Measurements from ENCODE around the gene ARHGAP25. TPM values are rescaled to one million over a fixed set of nuclear protein-coding genes. Genes with fewer than 3 reads are reported as not detected.

ARHGAP25 gene
- total and polyA plus RNA-seq, 12 donors: 2.6 to 17.3 (median 5.2) TPM

DNA sequence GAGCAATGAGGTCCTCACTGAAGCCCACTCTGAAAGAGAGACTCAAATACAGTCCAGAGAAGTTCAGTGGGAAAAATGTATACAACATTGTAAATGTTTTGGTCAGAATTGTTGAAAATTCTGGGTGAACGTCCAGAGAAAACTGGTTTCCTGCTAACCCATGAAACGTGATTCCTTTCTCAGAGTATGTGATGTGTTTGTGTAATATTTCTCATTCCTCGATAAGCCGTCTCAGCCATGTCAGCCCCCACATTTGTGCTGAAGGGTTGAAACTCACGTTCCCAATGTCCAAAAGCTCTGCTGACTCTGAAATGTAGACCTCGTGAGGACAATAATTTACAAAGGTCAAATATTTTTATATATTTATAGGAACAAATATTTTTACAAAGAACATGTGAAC is 84.9 kb downstream of the ARHGAP25 start:
- ATAC-seq: no peak

DNA sequence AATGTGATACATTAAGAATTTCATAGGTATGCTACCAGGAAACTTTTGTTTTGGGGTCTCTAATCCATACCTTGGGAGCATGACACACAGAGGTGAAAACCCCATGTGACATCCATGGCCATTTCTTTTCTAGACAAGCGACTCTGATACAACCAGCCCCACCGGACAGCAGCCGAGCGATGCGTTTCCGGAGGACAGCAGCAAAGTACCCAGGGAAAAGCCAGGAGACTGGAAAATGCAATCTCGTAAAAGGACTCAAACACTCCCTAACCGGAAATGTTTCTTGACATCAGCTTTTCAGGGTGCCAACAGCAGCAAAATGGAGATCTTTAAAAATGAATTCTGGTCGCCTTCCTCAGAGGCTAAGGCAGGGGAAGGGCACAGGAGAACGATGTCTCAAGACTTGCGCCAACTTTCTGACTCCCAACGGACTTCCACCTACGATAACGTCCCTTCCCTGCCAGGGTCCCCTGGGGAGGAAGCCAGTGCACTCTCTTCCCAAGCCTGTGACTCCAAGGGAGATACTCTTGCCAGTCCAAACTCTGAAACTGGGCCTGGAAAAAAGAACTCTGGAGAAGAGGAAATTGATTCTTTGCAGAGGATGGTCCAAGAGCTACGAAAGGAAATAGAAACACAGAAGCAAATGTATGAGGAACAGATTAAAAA is 87.7 kb downstream of the ARHGAP25 start:
- intact Hi-C loops (cut with DNase I): loop anchor here in 1 of 10 donors (10.0 kb wide), 1 partner anchor 68 kb away; no protein-coding TSS in a partner anchor
- H3K27me3 ChIP-seq: no peaks in the 10 kb centered on the region
- H3K4me1 ChIP-seq: peaks cover 0 to 30% (median 9%) of the 10 kb centered on the region in 9 donors
- no peaks in the 10 kb centered on the region for H3K9me3 ChIP-seq
- peak overlapping the region in 7 of 10 donors; percentile 3 to 61 (median 28) for H3K27ac ChIP-seq
- ATAC-seq: peak in 5 of 8 donors; percentile 30 to 51 (median 42)
- 67 to 81% methylated on average over 15 of the region's 15 CpGs for WGBS, 2 donors
- TF ChIP-seq, protein P1, sequence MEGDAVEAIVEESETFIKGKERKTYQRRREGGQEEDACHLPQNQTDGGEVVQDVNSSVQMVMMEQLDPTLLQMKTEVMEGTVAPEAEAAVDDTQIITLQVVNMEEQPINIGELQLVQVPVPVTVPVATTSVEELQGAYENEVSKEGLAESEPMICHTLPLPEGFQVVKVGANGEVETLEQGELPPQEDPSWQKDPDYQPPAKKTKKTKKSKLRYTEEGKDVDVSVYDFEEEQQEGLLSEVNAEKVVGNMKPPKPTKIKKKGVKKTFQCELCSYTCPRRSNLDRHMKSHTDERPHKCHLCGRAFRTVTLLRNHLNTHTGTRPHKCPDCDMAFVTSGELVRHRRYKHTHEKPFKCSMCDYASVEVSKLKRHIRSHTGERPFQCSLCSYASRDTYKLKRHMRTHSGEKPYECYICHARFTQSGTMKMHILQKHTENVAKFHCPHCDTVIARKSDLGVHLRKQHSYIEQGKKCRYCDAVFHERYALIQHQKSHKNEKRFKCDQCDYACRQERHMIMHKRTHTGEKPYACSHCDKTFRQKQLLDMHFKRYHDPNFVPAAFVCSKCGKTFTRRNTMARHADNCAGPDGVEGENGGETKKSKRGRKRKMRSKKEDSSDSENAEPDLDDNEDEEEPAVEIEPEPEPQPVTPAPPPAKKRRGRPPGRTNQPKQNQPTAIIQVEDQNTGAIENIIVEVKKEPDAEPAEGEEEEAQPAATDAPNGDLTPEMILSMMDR (IDR thresholded peaks at IDR 0.05): no peak
- H3K4me3 ChIP-seq: no peak overlapping the region
- peaks cover 0 to 99% (median 10%) of the 10 kb centered on the region in 9 donors for H3K36me3 ChIP-seq
- DNase-seq: no peak

More for the DNA sequence above, 84.9 kb downstream of the ARHGAP25 start:
- intact Hi-C loops (cut with DNase I): no loop called here
- Histone ChIP-seq H3K27ac (no peak overlapping the region), H3K4me1 (peaks cover 0 to 21% (median 9%) of the 10 kb centered on the region in 9 donors), H3K9me3 (no peaks in the 10 kb centered on the region), H3K4me3 (no peak overlapping the region), H3K36me3 (peaks cover 0 to 100% (median 20%) of the 10 kb centered on the region in 9 donors), H3K27me3 (no peaks in the 10 kb centered on the region)
- 86 to 88% methylated on average over 6 of the region's 6 CpGs for WGBS, 2 donors
- TF ChIP-seq, protein P1 (IDR thresholded peaks at IDR 0.05): no peak
- no peak for DNase-seq

DNA sequence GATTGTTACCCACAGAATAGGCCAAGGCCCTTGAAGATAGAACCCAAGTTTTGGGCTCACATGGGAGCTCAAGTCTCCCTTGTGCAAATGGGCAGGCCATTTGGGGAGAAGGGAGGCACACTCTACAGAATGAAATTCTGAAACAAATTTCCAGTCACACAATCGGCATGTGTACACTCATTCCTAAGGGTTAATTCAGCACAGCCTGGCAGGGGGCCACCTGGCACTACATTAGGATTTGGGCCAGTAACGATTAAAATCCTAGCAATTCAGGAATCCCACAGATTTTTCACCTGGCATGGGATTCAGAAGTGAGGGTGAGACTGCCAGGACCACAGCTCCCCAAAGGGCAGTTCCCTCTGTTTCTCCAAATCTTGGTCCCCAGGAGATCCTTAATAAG is 90.2 kb downstream of the ARHGAP25 start:
- Histone ChIP-seq H3K27ac (no peak overlapping the region), H3K4me3 (no peak overlapping the region), H3K27me3 (no peaks in the 10 kb centered on the region), H3K36me3 (peaks cover 0 to 85% (median 0%) of the 10 kb centered on the region in 9 donors), H3K4me1 (peaks cover 11 to 49% (median 29%) of the 10 kb centered on the region in 9 donors), H3K9me3 (no peaks in the 10 kb centered on the region)
- TF ChIP-seq, protein P1 (IDR thresholded peaks at IDR 0.05): no peak
- DNase-seq (no peak), ATAC-seq (no peak)
- WGBS, 2 donors: 63 to 72% methylated on average over 2 of the region's 2 CpGs
- intact Hi-C loops (cut with DNase I): loop anchor here in 4 of 10 donors (5.0 to 10.0 kb wide), 2 partner anchors 53 to 70 kb away; no protein-coding TSS in a partner anchor

DNA sequence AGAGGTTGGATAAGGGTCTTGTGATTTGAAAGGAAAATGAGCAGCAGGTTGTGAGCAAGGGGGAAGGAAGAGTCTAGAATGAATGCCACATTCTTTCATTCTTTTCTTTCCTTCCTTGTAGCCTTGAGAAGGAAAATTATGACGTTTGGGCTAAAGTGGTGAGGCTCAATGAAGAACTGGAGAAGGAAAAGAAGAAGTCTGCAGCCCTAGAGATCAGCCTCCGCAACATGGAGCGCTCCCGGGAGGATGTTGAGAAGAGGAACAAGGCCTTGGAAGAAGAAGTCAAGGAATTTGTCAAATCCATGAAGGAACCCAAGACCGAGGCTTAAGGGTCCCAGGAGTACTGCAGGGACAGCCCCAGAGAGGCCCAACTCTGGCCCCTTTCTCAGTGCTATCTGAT is 91.3 kb downstream of the ARHGAP25 start:
- Histone ChIP-seq H3K27me3 (no peaks in the 10 kb centered on the region), H3K27ac (peak overlapping the region in 1 of 10 donors; percentile 16), H3K9me3 (no peaks in the 10 kb centered on the region), H3K36me3 (peaks cover 0 to 74% (median 0%) of the 10 kb centered on the region in 9 donors), H3K4me3 (no peak overlapping the region), H3K4me1 (peaks cover 11 to 59% (median 33%) of the 10 kb centered on the region in 9 donors)
- TF ChIP-seq, protein P1 (IDR thresholded peaks at IDR 0.05): no peak
- intact Hi-C loops (cut with DNase I): loop anchor here in 4 of 10 donors (5.0 to 10.0 kb wide), 2 partner anchors 54 to 71 kb away; no protein-coding TSS in a partner anchor
- no peak for ATAC-seq
- DNase-seq: no peak
- 78 to 80% methylated on average over 5 of the region's 5 CpGs for WGBS, 2 donors
